Stimulated activated effector memory CD8-positive, alpha-beta T cell treated with anti-CD3 and anti-CD28 coated beads, Interleukin-12 subunit alpha, Interleukin-12 subunit beta, amount 100 ng/mL, for 72 hours (primary cell): ENCODE measurements around the gene GPR78.
A peak's percentile ranks its signal among the peaks of the same experiment; 100 is the strongest.

Source experiments
- ATAC-seq: fragments of 150-1000 bp; cut with Tn5 transposase; 2 replicates; pipeline ENCODE4 v1.10.0; 2021
- DNase-seq, 2 donors: peaks; one replicate each; pipeline ENCODE4 v3.0.0; 2021 to 2022; ENCODE audit warnings: low spot score in 2 of 2
- H3K27ac Mint-ChIP-seq: one replicate; pipeline ENCODE4 v1.8.0; 2022; ENCODE audit warnings: mild to moderate bottlenecking, mixed read lengths
- H3K36me3 Mint-ChIP-seq: one replicate; pipeline ENCODE4 v1.8.0; 2022; ENCODE audit warnings: mild to moderate bottlenecking, mixed read lengths
- H3K4me1 Mint-ChIP-seq: one replicate; pipeline ENCODE4 v1.8.0; 2022; ENCODE audit warnings: mixed read lengths
- H3K4me3 Mint-ChIP-seq: one replicate; pipeline ENCODE4 v1.8.0; 2022; ENCODE audit warnings: mild to moderate bottlenecking, mixed read lengths
- H3K9me3 Mint-ChIP-seq: one replicate; pipeline ENCODE4 v1.8.0; 2022; ENCODE audit warnings: mixed read lengths

The GPR78 gene

GRCh38 chr4:8580321-8581093, at the start of gene GPR78:
Gene GPR78 (plus strand): TSS chr4:8580392. CDS start chr4:8580983, 591 bp downstream.
- peak; percentile 42 for ATAC-seq
- no peak within 1 kb of the TSS for H3K27ac Mint-ChIP-seq
- peak in 1 of 2 donors; percentile 14 for DNase-seq
- H3K4me3 Mint-ChIP-seq, result no peak within 1 kb of the TSS
- no peaks in the 10 kb centered on the region for H3K4me1 Mint-ChIP-seq
- H3K9me3 Mint-ChIP-seq, result no peaks in the 10 kb centered on the region
- no peaks in the 10 kb centered on the region for H3K36me3 Mint-ChIP-seq

- Mint-ChIP-seq H3K27ac (no peak overlapping the region), H3K9me3 (peaks cover 3% of the 10 kb centered on the region), H3K4me1 (peaks cover 10% of the 10 kb centered on the region), H3K36me3 (no peaks in the 10 kb centered on the region), H3K4me3 (no peak overlapping the region)
- ATAC-seq, result no peak
- DNase-seq, result no peak
Measured at GRCh38 chr4:8532245-8532781, 47.9 kb upstream of the GPR78 start.

- Mint-ChIP-seq H3K27ac (no peak overlapping the region), H3K36me3 (no peaks in the 10 kb centered on the region), H3K4me1 (peaks cover 12% of the 10 kb centered on the region), H3K4me3 (no peak overlapping the region), H3K9me3 (peaks cover 3% of the 10 kb centered on the region)
- no peak for DNase-seq
- ATAC-seq, result no peak
Measured at GRCh38 chr4:8533274-8533865, 46.8 kb upstream of the GPR78 start.

DNA sequence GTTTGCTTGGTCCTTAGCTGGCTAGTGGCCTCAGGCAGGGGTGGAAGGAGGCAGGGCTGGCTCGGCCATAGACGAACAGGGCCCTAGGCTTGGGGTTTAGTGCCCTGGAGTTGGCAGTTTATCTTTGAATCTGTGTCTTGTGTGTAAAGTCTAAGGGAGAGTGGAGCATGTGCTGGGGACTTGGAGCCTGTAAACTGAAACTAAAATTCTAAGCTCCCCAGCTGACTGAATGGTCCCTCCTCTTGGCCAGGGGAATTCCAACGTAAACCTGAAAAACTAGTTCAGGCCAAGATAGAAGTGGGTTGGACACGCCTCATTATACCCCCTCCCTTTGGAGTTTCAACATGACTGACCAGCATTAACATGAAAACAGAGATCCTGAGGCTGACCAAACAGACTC, 46.1 kb upstream of the GPR78 start:
- Mint-ChIP-seq H3K36me3 (no peaks in the 10 kb centered on the region), H3K4me1 (peaks cover 18% of the 10 kb centered on the region), H3K4me3 (no peak overlapping the region), H3K27ac (no peak overlapping the region), H3K9me3 (peaks cover 3% of the 10 kb centered on the region)
- DNase-seq (no peak), ATAC-seq (peak; percentile 60)

GRCh38 chr4:8534611-8535010, 45.6 kb upstream of the GPR78 start:
- Mint-ChIP-seq H3K36me3 (no peaks in the 10 kb centered on the region), H3K27ac (no peak overlapping the region), H3K4me3 (no peak overlapping the region), H3K9me3 (peaks cover 3% of the 10 kb centered on the region), H3K4me1 (peaks cover 21% of the 10 kb centered on the region)
- DNase-seq (no peak), ATAC-seq (no peak)

DNA sequence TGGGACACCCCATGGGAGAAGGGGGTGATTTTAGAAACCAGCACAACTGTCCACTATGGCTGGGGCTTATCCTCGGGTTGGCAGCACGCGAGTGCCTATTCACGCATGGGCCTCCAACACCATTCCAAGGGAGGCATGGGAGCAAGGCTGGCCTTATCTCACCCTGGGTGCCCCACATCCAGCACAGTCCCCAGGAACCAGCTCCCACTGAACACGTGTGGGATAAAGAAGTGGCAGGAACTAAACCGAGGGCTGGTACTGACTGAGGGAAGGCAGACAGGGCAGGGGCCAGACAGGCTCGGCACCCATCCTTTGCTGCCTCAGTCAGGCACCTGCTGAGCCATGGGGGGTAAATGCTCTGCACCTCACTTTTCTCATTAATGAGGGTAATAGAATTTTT, 43.7 kb upstream of the GPR78 start:
- no peak overlapping the region for H3K27ac Mint-ChIP-seq
- H3K4me1 Mint-ChIP-seq, result peaks cover 22% of the 10 kb centered on the region
- ATAC-seq, result no peak

DNA sequence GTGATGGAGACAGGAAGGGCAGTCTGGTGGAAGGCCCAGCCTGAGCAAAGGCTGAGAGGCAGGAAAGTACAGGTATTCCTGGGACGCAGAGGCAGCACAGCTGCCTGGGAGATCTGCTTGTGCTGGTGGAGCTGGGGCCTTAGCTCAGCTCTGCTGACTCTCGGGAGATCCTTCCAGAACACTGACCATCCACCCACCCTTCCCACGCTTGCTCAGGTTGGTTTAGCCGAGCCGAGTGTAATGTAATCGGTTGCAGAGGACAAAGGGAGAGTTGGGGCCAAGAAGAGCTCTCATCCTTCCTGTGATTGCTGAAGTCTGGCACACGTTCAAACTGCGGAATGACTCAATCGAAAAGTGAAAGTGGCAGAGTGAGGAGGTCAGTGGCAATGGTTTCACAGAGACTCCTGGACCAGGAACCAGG, 43.1 kb upstream of the GPR78 start:
- H3K9me3 Mint-ChIP-seq, result peaks cover 3% of the 10 kb centered on the region
- H3K4me1 Mint-ChIP-seq, result peaks cover 22% of the 10 kb centered on the region
- H3K36me3 Mint-ChIP-seq, result no peaks in the 10 kb centered on the region
- H3K27ac Mint-ChIP-seq, result no peak overlapping the region
- DNase-seq (no peak), ATAC-seq (no peak)
- H3K4me3 Mint-ChIP-seq, result no peak overlapping the region

More for the DNA sequence above, 43.7 kb upstream of the GPR78 start:
- Mint-ChIP-seq H3K4me3 (no peak overlapping the region), H3K9me3 (peaks cover 3% of the 10 kb centered on the region), H3K36me3 (no peaks in the 10 kb centered on the region)
- no peak for DNase-seq

DNA sequence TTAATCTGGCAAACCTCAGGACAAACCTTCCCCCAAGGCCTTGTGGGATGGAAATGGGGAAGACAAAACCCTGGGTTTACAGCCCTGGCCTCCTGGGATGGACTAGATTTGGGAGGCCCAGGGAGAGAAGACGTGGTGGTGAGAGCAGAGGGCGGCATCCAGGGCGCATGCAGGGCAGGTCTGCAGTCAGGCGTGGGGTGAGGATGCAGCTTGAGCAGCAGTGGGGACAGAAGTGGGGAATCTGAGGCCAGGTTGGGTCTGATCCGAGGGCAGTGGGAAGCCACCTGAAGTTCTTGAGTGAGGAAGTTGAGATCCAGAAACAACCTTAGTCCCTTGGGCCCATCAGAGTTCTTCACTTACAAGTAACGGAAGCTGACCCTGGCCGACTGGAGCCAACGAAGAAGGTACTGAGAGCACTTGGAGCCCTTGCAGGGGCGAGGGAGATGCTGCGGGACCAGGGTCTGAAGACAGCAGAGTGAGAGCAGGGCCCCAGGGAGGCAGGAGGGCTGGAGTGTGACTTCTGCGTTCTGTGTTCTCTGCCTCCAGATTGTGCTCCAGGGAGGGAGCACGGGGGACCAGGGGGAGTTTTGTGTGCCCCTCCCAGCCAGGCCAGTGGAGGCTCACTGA, 42.0 kb upstream of the GPR78 start:
- DNase-seq, result no peak
- Mint-ChIP-seq H3K9me3 (peaks cover 3% of the 10 kb centered on the region), H3K4me3 (no peak overlapping the region), H3K27ac (no peak overlapping the region), H3K36me3 (no peaks in the 10 kb centered on the region), H3K4me1 (peaks cover 22% of the 10 kb centered on the region)
- no peak for ATAC-seq

DNA sequence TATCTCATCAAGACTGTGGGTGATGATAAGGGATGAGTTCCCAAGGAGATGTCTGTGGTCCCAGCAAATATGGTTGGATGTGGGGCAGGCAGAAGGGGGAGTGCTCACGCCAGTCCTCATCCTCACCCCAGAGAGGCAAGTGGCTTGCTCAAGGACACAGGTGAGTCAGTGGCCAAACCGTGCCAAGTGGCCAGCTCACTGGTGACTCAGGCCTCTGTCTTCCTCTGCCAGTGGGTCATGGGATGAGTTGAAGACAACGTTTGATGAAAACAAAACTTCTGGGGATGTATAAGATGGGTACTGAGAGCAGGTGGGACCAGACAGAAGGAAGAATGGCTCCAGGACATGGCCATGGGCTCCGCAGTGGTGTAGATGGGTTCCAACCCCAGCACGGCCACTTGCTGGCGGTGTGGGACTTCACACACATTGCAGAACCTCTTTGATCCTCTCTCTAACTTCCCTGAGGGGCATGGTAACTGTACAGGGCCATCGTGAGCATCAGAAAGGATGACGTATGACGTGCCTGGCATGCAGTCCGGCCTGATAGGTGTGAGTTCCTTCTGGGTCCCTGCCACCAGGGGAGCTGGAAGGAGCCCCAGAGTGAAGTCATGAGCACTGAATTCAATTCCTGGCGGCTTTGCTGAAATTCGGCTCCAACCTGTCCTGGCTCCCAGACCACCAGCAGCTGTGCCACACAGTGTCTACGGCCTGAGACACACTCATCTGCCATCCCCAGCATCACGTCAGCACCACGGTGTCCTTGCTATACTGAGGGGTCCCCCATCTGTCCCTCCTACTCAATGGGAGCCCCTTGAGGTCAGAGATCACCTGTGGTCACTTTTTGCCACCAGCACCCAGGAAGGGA, 41.3 kb upstream of the GPR78 start:
- no peak overlapping the region for H3K4me3 Mint-ChIP-seq
- H3K36me3 Mint-ChIP-seq, result no peaks in the 10 kb centered on the region
- no peak overlapping the region for H3K27ac Mint-ChIP-seq
- peaks cover 19% of the 10 kb centered on the region for H3K4me1 Mint-ChIP-seq
- ATAC-seq (no peak), DNase-seq (no peak)
- peaks cover 3% of the 10 kb centered on the region for H3K9me3 Mint-ChIP-seq

DNA sequence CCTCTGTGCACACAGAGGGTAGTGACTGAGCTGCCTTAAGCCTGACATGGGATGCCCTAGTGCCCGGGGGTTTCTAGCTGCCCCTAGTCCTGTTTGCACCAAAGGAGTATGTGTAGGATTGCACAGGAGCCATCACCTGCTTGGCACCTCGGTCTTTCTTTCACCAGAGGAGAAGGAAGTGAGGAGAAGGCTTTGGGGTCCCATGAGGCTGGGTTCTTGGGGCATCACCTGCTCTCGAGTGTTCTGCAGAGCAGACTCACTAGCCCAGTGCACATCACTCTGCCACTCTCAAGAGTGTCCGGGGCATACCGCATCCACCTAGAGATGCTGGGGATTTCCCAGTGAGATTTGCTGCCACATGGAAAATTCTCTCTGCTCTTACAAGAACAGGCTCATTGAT, 40.5 kb upstream of the GPR78 start:
- DNase-seq, result no peak
- peak; percentile 27 for ATAC-seq
- H3K9me3 Mint-ChIP-seq, result peaks cover 3% of the 10 kb centered on the region
- H3K4me1 Mint-ChIP-seq, result peaks cover 12% of the 10 kb centered on the region
- no peaks in the 10 kb centered on the region for H3K36me3 Mint-ChIP-seq
- H3K27ac Mint-ChIP-seq, result no peak overlapping the region
- H3K4me3 Mint-ChIP-seq, result no peak overlapping the region

DNA sequence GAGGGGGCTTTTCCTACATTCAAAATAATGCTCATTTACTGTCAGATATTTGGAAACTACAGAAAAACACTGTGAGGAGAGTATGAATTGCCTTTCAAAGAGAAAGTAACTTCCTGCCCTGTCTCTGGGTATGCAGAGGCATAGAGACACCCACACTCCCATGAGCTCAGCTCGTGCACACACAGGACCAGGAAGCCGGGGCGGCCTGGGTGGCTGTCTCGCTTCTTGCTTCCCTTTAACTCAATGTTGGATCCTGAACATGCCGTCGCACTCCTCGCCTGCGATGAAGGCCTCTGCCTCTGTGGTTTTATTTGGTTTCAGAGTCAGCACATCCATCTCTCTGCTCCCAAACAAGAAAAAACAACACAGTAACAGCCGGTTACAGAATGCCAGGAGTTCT, 40.1 kb upstream of the GPR78 start:
- Mint-ChIP-seq H3K36me3 (no peaks in the 10 kb centered on the region), H3K27ac (no peak overlapping the region), H3K4me3 (no peak overlapping the region), H3K4me1 (peaks cover 12% of the 10 kb centered on the region), H3K9me3 (no peaks in the 10 kb centered on the region)
- no peak for DNase-seq
- peak; percentile 66 for ATAC-seq

- H3K4me3 Mint-ChIP-seq, result no peak overlapping the region
- DNase-seq (no peak), ATAC-seq (no peak)
- H3K27ac Mint-ChIP-seq, result no peak overlapping the region
- H3K36me3 Mint-ChIP-seq, result no peaks in the 10 kb centered on the region
- peaks cover 12% of the 10 kb centered on the region for H3K4me1 Mint-ChIP-seq
- no peaks in the 10 kb centered on the region for H3K9me3 Mint-ChIP-seq
Measured at GRCh38 chr4:8540586-8540985, 39.6 kb upstream of the GPR78 start.

- no peaks in the 10 kb centered on the region for H3K36me3 Mint-ChIP-seq
- ATAC-seq, result no peak
- no peak for DNase-seq
- H3K27ac Mint-ChIP-seq, result no peak overlapping the region
- H3K9me3 Mint-ChIP-seq, result no peaks in the 10 kb centered on the region
- H3K4me3 Mint-ChIP-seq, result no peak overlapping the region
- peaks cover 12% of the 10 kb centered on the region for H3K4me1 Mint-ChIP-seq
Measured at GRCh38 chr4:8540991-8541390, 39.2 kb upstream of the GPR78 start.

DNA sequence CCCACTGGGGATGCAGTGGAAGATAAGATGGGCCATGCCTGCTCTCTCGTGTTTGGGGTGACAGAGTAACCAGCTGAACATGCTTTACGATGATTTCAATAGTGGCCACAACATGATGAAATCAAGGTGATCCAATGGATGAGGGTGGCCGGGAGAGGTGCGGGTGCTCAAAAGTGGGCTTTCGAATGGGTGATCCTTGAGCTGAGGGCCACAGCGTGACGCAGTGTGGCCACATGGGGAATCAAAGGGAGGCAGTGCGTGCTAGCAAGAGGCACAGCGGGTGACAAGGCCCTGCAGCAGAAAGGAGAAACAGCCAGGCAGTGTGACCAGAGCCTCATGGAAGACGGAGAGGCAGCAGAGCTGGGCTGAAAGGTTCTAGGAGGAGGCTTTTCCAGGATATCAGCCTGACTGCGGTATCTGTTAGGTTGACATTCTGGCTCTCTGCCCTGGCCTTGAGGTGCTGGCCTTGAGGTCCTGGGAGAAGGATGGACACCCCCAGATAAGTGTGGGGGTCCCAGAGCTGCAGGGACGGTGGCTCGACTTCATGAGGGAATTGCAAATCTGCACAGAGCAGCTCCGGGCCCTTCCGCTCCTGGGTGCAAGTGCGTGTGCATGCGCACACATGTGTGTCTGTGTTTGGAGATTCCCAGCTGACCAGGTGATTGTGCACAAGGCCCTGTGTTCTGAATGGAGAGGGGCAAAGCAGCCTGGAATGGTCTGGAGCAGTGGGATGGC, 38.0 kb upstream of the GPR78 start:
- Mint-ChIP-seq H3K27ac (no peak overlapping the region), H3K4me1 (peaks cover 12% of the 10 kb centered on the region), H3K4me3 (no peak overlapping the region), H3K36me3 (no peaks in the 10 kb centered on the region), H3K9me3 (no peaks in the 10 kb centered on the region)
- no peak for ATAC-seq
- no peak for DNase-seq
